ENCODE results near the gene CEP44.

DNA sequence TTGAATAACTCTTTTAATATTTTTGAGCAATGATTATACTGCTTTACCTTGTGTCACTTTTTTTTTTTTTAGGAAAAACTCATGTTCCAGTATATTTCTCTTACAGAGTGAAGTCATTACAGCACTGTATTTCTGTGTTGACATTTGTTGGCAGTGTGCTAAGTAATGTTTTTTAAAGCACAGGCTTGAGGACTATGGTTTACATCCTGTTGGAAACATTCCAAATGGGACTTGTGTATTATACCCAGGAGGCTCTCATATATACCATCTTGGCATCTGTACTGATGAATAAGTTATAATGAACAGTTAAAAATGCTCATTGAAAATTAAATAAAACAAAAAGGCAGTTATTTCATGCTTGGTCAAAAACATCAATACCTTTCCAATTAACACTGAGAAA lies 33.8 kb downstream of the CEP44 start:
- no peak for TF ChIP-seq CTCF (IDR thresholded peaks at IDR 0.05 in 4 of 5, conservative IDR thresholded peaks at IDR 0.05 in 1 of 5)
- no peak for TF ChIP-seq POLR2A (IDR thresholded peaks at IDR 0.05)
